GM12878 (cell line): ENCODE results near the gene OR51B6. TPM values are rescaled to one million over a fixed set of nuclear protein-coding genes. Genes with fewer than 3 reads are reported as not detected.

Experiments
- ATAC-seq: fragments of 200-7000 bp; cut with Tn5 transposase; 3 replicates; pipeline ENCODE4 v1.9.1; 2020; ENCODE audit warnings: mild to moderate bottlenecking, moderate library complexity
- BruUV-seq: library from RNA; stranded (reverse); fragments of 400-500 nt; replicated peaks from 2 replicates; lab custom pipeline; 2021; lab: Mats Ljungman, UMichigan
- CTCF ChIA-PET: fragments of 300-600 bp; sonication (Branson Sonifier 250); formaldehyde crosslinking; extraction: SDS; loops from one replicate; lab custom pipeline; 2021; ENCODE audit warnings: inconsistent platforms; lab: Yijun Ruan, JAX
- POLR2A ChIA-PET: fragments of 350-600 bp; formaldehyde crosslinking; extraction: SDS; loops from one replicate; lab custom pipeline; 2021; ENCODE audit warnings: inconsistent platforms; lab: Charles Lee
- RAD21 ChIA-PET: fragments of 300-600 bp; sonication (Branson Sonifier 250); formaldehyde crosslinking; loops from one replicate; lab custom pipeline; 2023; ENCODE audit warnings: antibody characterized with exemption; ENCODE audit not compliant: unreplicated experiment; lab: Charles Lee
- SMC1A ChIA-PET: fragments of 300-600 bp; sonication (Branson Sonifier 250); formaldehyde crosslinking; loops from one replicate; lab custom pipeline; 2023; ENCODE audit not compliant: unreplicated experiment, uncharacterized antibody; lab: Charles Lee
- DNase-seq: peaks from one replicate; pipeline ENCODE4 v3.0.0-alpha.2; 2011; ENCODE audit warnings: low read depth, low spot score
- FAIRE-seq: peaks from 3 replicates; lab custom pipeline; 2011; peaks lifted over from hg19 to GRCh38; lab: Jason Lieb, UNC
- H2AFZ ChIP-seq: 2 replicates; pipeline ENCODE4 v1.6.0; 2011; ENCODE audit warnings: low read depth, low read length, control low read depth; ENCODE audit not compliant: control insufficient read depth
- H3K27ac ChIP-seq: 2 replicates; pipeline ENCODE4 v1.5.1; 2011; ENCODE audit warnings: control low read depth; ENCODE audit not compliant: control insufficient read depth, insufficient read depth
- H3K27me3 ChIP-seq, 2 experiments: replicated peaks in 1 of 2; 2 replicates each; pipeline versions ENCODE4 v1.6.0 to v1.6.1; 2011; ENCODE audit warnings: low read length in 1 of 2; ENCODE audit not compliant: control insufficient read depth in 2 of 2, insufficient read depth in 2 of 2
- H3K36me3 ChIP-seq, 2 experiments: 2 replicates each; pipeline ENCODE4 v1.5.1; 2011; ENCODE audit warnings: low read length in 1 of 2; ENCODE audit not compliant: control insufficient read depth in 2 of 2, insufficient read depth in 2 of 2
- H3K4me1 ChIP-seq: 2 replicates; pipeline ENCODE4 v1.6.1; 2011; ENCODE audit warnings: mild to moderate bottlenecking, low read length, moderate library complexity, mixed read lengths; ENCODE audit not compliant: control insufficient read depth, insufficient read depth
- H3K4me2 ChIP-seq: 2 replicates; pipeline ENCODE4 v1.6.0; 2011; ENCODE audit warnings: control low read depth; ENCODE audit not compliant: control insufficient read depth, insufficient read depth
- H3K4me3 ChIP-seq: fragments of 200-600 bp; sonication (generic); 2 replicates; pipeline ENCODE4 v1.5.1; 2016
- H3K79me2 ChIP-seq: 2 replicates; pipeline ENCODE4 v1.6.0; 2011; ENCODE audit warnings: low read length; ENCODE audit not compliant: control insufficient read depth, insufficient read depth
- H3K9ac ChIP-seq: 2 replicates; pipeline ENCODE4 v1.8.0; 2011; ENCODE audit warnings: low read length, control low read depth, mixed read lengths; ENCODE audit not compliant: control insufficient read depth, insufficient read depth
- H3K9me3 ChIP-seq: replicated peaks from 3 replicates; pipeline ENCODE4 v1.5.1; 2011; ENCODE audit warnings: mild to moderate bottlenecking, low read length; ENCODE audit not compliant: control insufficient read depth, insufficient read depth
- H4K20me1 ChIP-seq: 2 replicates; pipeline ENCODE4 v1.6.0; 2011; ENCODE audit not compliant: control insufficient read depth, insufficient read depth
- E4F1 ChIP-seq: fragments of 450-650 bp; IDR thresholded peaks from 2 replicates; pipeline ENCODE4 v1.6.1; 2018; ENCODE audit warnings: borderline replicate concordance, mild to moderate bottlenecking; ENCODE audit not compliant: partially characterized antibody
- YY1 ChIP-seq: IDR thresholded peaks from 2 replicates; pipeline ENCODE4 v1.6.1; 2011; ENCODE audit warnings: low read depth, mild to moderate bottlenecking, low read length
- WGBS: methylation state at CpG from one replicate; pipeline ENCODE4 v1.1.6; 2016; ENCODE audit warnings: low lambda C conversion rate; ENCODE audit not compliant: insufficient replicate concordance, insufficient coverage; ENCODE audit errors: missing lambda C conversion rate; 5-methylcytosine and 5-hydroxymethylcytosine counted together
- in situ Hi-C: fragments of 300-500 bp; cut with MboI; formaldehyde crosslinking; loops from 9 replicates; pipeline ENCODE4 v1.14.3; 2018; ENCODE audit warnings: mixed read lengths
- intact Hi-C: fragments of 100-400 bp; cut with micrococcal nuclease; formaldehyde crosslinking; loops from one replicate; pipeline ENCODE4 v1.14.2; 2022; ENCODE audit not compliant: unreplicated experiment
- polyA plus RNA-seq, 11 experiments: library from polyadenylated mRNA; depleted of rRNA in 4 of 11; unstranded in 6 of 11; stranded (reverse) in 5 of 11; fragments of >200 nt; fragmentation: Nextera tagmentation in 4 of 11; fragmentation: Illumina TruSeq in 1 of 11; extraction: Ambion mirVana in 4 of 11; extraction: Trizol in 1 of 11; gene quantifications; 1 replicate in 1 of 11; 2 replicates in 10 of 11; pipeline versions ENCODE4 v1.2.1 to v1.2.3, GENCODE V29; 2011 to 2016; ENCODE audit warnings: inconsistent platforms in 2 of 11, missing spikeins in 2 of 11, low read depth in 1 of 11
- total RNA-seq, 4 experiments: library from RNA; depleted of rRNA in 3 of 4; stranded (reverse); fragments of >200 nt in 3 of 4; fragmentation: Illumina TruSeq in 1 of 4; extraction: Trizol in 1 of 4; gene quantifications; 2 replicates each; pipeline versions ENCODE4 v1.2.1 to v1.2.3, GENCODE V29; 2013 to 2021

OR51B6 gene
- total and polyA plus RNA-seq, 10 of the 15 experiments (the other 5 are each of a cell fraction or from before 2014, with no cell fraction given), result 0.17 TPM; not detected in 9

- CTCF ChIA-PET, result interaction anchor here (0.5 to 0.6 kb wide), 2 partner anchors 525 to 852 kb away, joined by 3 read pairs; partner anchors contain the start of gene OR51F2
- POLR2A ChIA-PET, result no interaction called here
- no TSS peak for BruUV-seq
Observed at GRCh38 chr11:5345831-5346230, 5.5 kb upstream of the OR51B6 start.

More at GRCh38 chr11:5345831-5346230, 5.5 kb upstream of the OR51B6 start:
- 5% methylated on average over 3 of the region's 3 CpGs for WGBS
- in situ Hi-C loops, result loop anchor here (25.0 kb wide), 1 partner anchor 1484 kb away; the partner anchor contains the start of gene STIM1
- ChIA-PET RAD21 (no interaction called here), SMC1A (interaction anchor here (0.7 to 1.4 kb wide), 2 partner anchors 20 to 25 kb away, joined by 3 read pairs; no protein-coding TSS in a partner anchor)
- no peak overlapping the region for H2AFZ ChIP-seq
- no peak for ATAC-seq
- FAIRE-seq, result no peak
- H3K9me3 ChIP-seq, result no peaks in the 10 kb centered on the region
- no peak for TF ChIP-seq YY1
- no peak for TF ChIP-seq E4F1
- H3K4me1 ChIP-seq, result no peaks in the 10 kb centered on the region
- H3K36me3 ChIP-seq, result no peaks in the 10 kb centered on the region
- no peaks in the 10 kb centered on the region for H3K27me3 ChIP-seq
- no peaks in the 10 kb centered on the region for H4K20me1 ChIP-seq
- H3K4me3 ChIP-seq, result no peak overlapping the region
- no peak overlapping the region for H3K9ac ChIP-seq
- no peaks in the 10 kb centered on the region for H3K79me2 ChIP-seq
- H3K4me2 ChIP-seq, result no peak overlapping the region
- no peak for DNase-seq
- intact Hi-C loops, result no loop called here
- H3K27ac ChIP-seq, result no peak overlapping the region
